ENCODE results near the gene KCNH4. TPM values are rescaled to one million over a fixed set of nuclear protein-coding genes. Genes with fewer than 3 reads are reported as not detected.
A peak's percentile ranks its signal among the peaks of the same experiment; 100 is the strongest.
"Not testable (repeated sequence)": the region's sequence is repeated elsewhere in the genome, so short reads cannot be mapped to it uniquely, and the experiment has no call there.

Gene KCNH4
- total RNA-seq, 1 donor from 2014 or later: under 0.01 TPM

GRCh38 chr17:42193969-42194899, 13.3 kb upstream of the KCNH4 start, which contains the start of gene GHDC:
TSS of gene GHDC (minus strand) at chr17:42194494. CDS start at chr17:42193581, 913 bp downstream.
- peak; percentile 80 for DNase-seq

- no peak for DNase-seq
Observed at GRCh38 chr17:42193216-42193968, 12.4 kb upstream of the KCNH4 start.

- DNase-seq: no peak
Observed at GRCh38 chr17:42192189-42193126, 11.5 kb upstream of the KCNH4 start.

GRCh38 chr17:42191275-42191608, 10.3 kb upstream of the KCNH4 start:
- DNase-seq: no peak

- no peak for DNase-seq
Observed at GRCh38 chr17:42190491-42191274, 9.7 kb upstream of the KCNH4 start.

- no peak for DNase-seq
Observed at GRCh38 chr17:42189651-42189965, 8.7 kb upstream of the KCNH4 start.

GRCh38 chr17:42188749-42189650, 8.1 kb upstream of the KCNH4 start:
- no peak for DNase-seq

GRCh38 chr17:42187833-42188232, 6.9 kb upstream of the KCNH4 start:
- DNase-seq: no peak

GRCh38 chr17:42186191-42186590, 5.2 kb upstream of the KCNH4 start:
- not testable (repeated sequence) for DNase-seq

- no peak for DNase-seq
Observed at GRCh38 chr17:42185621-42185930, 4.6 kb upstream of the KCNH4 start.

GRCh38 chr17:42184713-42185620, 4.0 kb upstream of the KCNH4 start, which contains the start of gene HCRT:
TSS of gene HCRT (minus strand) at chr17:42185452. CDS start at chr17:42185365, 87 bp downstream.
- DNase-seq: no peak

- peak; percentile 83 for DNase-seq
Observed at GRCh38 chr17:42183741-42184711, 3.1 kb upstream of the KCNH4 start.

- DNase-seq: peak; percentile 59
Observed at GRCh38 chr17:42182927-42183734, 2.2 kb upstream of the KCNH4 start.

GRCh38 chr17:42181851-42182207, 887 bp upstream of the KCNH4 start:
- DNase-seq: no peak

GRCh38 chr17:42180411-42180921, 476 bp downstream of the KCNH4 start:
- no peak for DNase-seq

- DNase-seq: peak; percentile 62
Observed at GRCh38 chr17:42179911-42180410, 981 bp downstream of the KCNH4 start.

- no peak for DNase-seq
Observed at GRCh38 chr17:42179335-42179734, 1.6 kb downstream of the KCNH4 start.

Data from dermis blood vessel endothelial cell (primary cell).